Measurements from ENCODE around the gene TSPAN4. TPM values are rescaled to one million over a fixed set of nuclear protein-coding genes. Genes with fewer than 3 reads are reported as not detected.

The TSPAN4 gene
- total and polyA plus RNA-seq, 2 of the 13 experiments (the other 11 are each of a cell fraction or from before 2014, with no cell fraction given) = 31.7 to 68.3 TPM

DNA sequence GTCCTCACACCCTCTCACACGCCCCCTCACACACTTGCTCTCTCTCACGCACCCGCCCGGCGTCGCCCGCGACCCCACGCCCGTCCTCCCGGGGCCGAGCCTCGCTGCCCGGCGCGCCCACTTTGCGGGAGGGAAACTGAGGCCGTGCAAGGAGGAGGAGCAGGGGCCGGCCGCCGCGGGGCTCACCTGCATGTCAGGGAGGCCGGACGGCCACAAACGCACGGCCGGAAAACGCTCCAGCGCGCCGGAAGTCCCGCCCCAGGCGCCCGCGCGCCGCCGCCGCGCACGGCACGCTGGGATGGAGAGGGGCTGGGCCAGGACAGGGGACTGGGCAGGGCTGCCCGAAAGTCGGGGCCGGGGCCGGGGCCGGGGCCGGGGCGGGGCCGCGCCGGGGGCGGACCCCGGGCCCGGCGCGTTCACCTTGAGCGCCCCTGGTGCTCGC, 68.0 kb downstream of the TSPAN4 start, which contains the start of gene CHID1 (continued):
- TF ChIP-seq HCFC1 (IDR thresholded peaks at IDR 0.05; ENCODE audit: low read depth, low read length) (0 out of 2 replicates have a peak, but pooled peaks have one; percentile 21), POLR2G (IDR thresholded peaks at IDR 0.05; ENCODE audit: low read depth, low read length) (peak; percentile 70), REXO4 (CRISPR knock-in tag; IDR thresholded peaks at IDR 0.05; ENCODE audit: borderline replicate concordance) (no peak), CHCHD3 (CRISPR knock-in tag; IDR thresholded peaks at IDR 0.05) (peak; percentile 78; the same call in 1 of the 2 replicates), MAF1 (CRISPR knock-in tag; IDR thresholded peaks at IDR 0.05; ENCODE audit: borderline replicate concordance) (no peak), ZNF292 (CRISPR knock-in tag; IDR thresholded peaks at IDR 0.05; ENCODE audit: borderline replicate concordance, low read depth) (no peak), KDM6A (CRISPR knock-in tag; IDR thresholded peaks at IDR 0.05; ENCODE audit: low read depth) (no peak), RARG (CRISPR knock-in tag; IDR thresholded peaks at IDR 0.05; ENCODE audit: low read depth) (no peak), RAD21 (CRISPR knock-in tag; IDR thresholded peaks at IDR 0.05) (no peak), ZNF496 (CRISPR knock-in tag; IDR thresholded peaks at IDR 0.05; ENCODE audit: insufficient replicate concordance) (no peak), ZNF780A (CRISPR knock-in tag; IDR thresholded peaks at IDR 0.05) (no peak), ZNF451 (CRISPR knock-in tag; IDR thresholded peaks at IDR 0.05) (no peak), PRPF4 (IDR thresholded peaks at IDR 0.05; ENCODE audit: low read depth, low read length, poor library complexity, severe bottlenecking) (no peak), ZNF232 (CRISPR knock-in tag; IDR thresholded peaks at IDR 0.05; ENCODE audit: borderline replicate concordance) (peak; percentile 29; the same call in 1 of the 2 replicates), MIER3 (CRISPR knock-in tag; IDR thresholded peaks at IDR 0.05; ENCODE audit: borderline replicate concordance) (no peak), CAMTA2 (CRISPR knock-in tag; IDR thresholded peaks at IDR 0.05; ENCODE audit: borderline replicate concordance) (no peak), SKI (IDR thresholded peaks at IDR 0.05; ENCODE audit: partially characterized antibody) (no peak), ETV5 (CRISPR knock-in tag; IDR thresholded peaks at IDR 0.05; ENCODE audit: borderline replicate concordance) (peak; percentile 41; the same call in 1 of the 2 replicates), SETDB1 (CRISPR knock-in tag; IDR thresholded peaks at IDR 0.05; ENCODE audit: borderline replicate concordance) (no peak), MEIS1 (CRISPR knock-in tag; IDR thresholded peaks at IDR 0.05; ENCODE audit: borderline replicate concordance) (no peak; the same call in 1 of the 2 replicates)
- TF ChIP-seq, protein P1, sequence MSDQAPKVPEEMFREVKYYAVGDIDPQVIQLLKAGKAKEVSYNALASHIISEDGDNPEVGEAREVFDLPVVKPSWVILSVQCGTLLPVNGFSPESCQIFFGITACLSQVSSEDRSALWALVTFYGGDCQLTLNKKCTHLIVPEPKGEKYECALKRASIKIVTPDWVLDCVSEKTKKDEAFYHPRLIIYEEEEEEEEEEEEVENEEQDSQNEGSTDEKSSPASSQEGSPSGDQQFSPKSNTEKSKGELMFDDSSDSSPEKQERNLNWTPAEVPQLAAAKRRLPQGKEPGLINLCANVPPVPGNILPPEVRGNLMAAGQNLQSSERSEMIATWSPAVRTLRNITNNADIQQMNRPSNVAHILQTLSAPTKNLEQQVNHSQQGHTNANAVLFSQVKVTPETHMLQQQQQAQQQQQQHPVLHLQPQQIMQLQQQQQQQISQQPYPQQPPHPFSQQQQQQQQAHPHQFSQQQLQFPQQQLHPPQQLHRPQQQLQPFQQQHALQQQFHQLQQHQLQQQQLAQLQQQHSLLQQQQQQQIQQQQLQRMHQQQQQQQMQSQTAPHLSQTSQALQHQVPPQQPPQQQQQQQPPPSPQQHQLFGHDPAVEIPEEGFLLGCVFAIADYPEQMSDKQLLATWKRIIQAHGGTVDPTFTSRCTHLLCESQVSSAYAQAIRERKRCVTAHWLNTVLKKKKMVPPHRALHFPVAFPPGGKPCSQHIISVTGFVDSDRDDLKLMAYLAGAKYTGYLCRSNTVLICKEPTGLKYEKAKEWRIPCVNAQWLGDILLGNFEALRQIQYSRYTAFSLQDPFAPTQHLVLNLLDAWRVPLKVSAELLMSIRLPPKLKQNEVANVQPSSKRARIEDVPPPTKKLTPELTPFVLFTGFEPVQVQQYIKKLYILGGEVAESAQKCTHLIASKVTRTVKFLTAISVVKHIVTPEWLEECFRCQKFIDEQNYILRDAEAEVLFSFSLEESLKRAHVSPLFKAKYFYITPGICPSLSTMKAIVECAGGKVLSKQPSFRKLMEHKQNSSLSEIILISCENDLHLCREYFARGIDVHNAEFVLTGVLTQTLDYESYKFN (CRISPR knock-in tag; conservative IDR thresholded peaks at IDR 0.05) = no peak
- TF ChIP-seq, protein P2, sequence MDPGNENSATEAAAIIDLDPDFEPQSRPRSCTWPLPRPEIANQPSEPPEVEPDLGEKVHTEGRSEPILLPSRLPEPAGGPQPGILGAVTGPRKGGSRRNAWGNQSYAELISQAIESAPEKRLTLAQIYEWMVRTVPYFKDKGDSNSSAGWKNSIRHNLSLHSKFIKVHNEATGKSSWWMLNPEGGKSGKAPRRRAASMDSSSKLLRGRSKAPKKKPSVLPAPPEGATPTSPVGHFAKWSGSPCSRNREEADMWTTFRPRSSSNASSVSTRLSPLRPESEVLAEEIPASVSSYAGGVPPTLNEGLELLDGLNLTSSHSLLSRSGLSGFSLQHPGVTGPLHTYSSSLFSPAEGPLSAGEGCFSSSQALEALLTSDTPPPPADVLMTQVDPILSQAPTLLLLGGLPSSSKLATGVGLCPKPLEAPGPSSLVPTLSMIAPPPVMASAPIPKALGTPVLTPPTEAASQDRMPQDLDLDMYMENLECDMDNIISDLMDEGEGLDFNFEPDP (CRISPR knock-in tag; conservative IDR thresholded peaks at IDR 0.05) = no peak
- TF ChIP-seq, protein P3, sequence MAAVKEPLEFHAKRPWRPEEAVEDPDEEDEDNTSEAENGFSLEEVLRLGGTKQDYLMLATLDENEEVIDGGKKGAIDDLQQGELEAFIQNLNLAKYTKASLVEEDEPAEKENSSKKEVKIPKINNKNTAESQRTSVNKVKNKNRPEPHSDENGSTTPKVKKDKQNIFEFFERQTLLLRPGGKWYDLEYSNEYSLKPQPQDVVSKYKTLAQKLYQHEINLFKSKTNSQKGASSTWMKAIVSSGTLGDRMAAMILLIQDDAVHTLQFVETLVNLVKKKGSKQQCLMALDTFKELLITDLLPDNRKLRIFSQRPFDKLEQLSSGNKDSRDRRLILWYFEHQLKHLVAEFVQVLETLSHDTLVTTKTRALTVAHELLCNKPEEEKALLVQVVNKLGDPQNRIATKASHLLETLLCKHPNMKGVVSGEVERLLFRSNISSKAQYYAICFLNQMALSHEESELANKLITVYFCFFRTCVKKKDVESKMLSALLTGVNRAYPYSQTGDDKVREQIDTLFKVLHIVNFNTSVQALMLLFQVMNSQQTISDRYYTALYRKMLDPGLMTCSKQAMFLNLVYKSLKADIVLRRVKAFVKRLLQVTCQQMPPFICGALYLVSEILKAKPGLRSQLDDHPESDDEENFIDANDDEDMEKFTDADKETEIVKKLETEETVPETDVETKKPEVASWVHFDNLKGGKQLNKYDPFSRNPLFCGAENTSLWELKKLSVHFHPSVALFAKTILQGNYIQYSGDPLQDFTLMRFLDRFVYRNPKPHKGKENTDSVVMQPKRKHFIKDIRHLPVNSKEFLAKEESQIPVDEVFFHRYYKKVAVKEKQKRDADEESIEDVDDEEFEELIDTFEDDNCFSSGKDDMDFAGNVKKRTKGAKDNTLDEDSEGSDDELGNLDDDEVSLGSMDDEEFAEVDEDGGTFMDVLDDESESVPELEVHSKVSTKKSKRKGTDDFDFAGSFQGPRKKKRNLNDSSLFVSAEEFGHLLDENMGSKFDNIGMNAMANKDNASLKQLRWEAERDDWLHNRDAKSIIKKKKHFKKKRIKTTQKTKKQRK (IDR thresholded peaks at IDR 0.05; ENCODE audit: low read length) = no peak
